Measurements from ENCODE around the gene CLOCK.

Gene CLOCK

DNA sequence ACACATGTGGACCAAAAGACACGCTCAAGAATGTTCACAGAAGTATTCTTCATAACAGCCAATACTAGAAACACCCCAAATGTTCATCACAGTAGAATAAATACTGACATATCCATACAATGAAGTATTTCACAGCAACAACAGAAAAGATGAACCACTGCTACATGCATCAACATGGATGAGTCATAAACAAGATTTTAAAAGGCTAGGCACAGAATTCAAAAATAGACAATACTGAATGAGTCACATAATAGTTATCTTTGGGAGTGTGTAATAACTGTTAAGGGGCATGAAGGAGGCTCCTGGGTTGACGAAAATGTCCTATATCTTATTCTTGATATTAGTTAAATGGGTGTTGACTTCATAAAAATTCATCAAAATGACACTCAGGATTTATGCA is 43.5 kb downstream of the CLOCK start:
- TF ChIP-seq ZFX (IDR thresholded peaks at IDR 0.05; ENCODE audit: borderline replicate concordance) (no peak), CTCF (IDR thresholded peaks at IDR 0.05) (no peak)
- no peak overlapping the region for H3K27ac ChIP-seq

- H3K27ac ChIP-seq, result no peak overlapping the region
- no peak for TF ChIP-seq ZFX (IDR thresholded peaks at IDR 0.05; ENCODE audit: borderline replicate concordance)
- no peak for TF ChIP-seq CTCF (IDR thresholded peaks at IDR 0.05)
Measured at GRCh38 chr4:55500072-55500471, 46.6 kb downstream of the CLOCK start.

DNA sequence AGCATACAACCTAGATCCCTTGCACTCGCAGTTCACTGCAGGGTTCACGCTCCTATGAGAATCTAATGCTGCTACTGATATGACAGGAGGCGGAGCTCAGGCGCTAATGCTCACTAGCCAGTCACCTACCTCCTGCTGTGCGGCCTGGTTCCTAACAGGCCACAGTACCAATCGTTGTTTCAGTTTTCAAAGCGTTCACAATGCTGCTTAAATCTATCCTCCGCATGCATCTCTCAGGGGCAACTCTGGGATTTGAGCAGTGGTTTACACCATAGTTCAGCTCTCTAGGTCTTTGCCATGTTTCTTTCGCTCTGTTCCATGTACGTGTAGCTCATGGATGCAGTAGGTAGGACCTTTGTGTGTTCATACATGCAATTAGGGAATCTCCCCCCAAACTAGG is 47.2 kb downstream of the CLOCK start:
- no peak overlapping the region for H3K27ac ChIP-seq
- TF ChIP-seq CTCF (IDR thresholded peaks at IDR 0.05) (no peak), ZFX (IDR thresholded peaks at IDR 0.05; ENCODE audit: borderline replicate concordance) (no peak)

DNA sequence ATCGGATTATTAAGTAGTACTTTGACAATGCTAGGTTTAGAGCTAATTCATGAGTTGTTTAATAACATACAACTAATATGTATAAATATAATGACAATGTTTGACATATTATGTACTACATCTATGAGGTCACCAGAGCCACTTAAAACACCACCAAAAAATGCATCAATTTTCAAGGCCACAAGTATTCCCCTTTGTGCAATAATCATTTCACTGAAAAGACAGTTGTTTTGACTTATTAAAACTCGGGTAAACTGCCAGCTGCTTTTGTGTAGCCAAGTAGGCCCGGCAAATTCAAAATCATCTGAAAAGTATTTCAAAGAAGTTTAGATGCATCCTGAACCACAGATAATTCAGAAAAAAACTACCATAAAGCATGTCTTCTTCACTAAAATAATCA is 48.7 kb downstream of the CLOCK start:
- no peak for TF ChIP-seq ZFX (IDR thresholded peaks at IDR 0.05; ENCODE audit: borderline replicate concordance)
- TF ChIP-seq CTCF (IDR thresholded peaks at IDR 0.05), result no peak

DNA sequence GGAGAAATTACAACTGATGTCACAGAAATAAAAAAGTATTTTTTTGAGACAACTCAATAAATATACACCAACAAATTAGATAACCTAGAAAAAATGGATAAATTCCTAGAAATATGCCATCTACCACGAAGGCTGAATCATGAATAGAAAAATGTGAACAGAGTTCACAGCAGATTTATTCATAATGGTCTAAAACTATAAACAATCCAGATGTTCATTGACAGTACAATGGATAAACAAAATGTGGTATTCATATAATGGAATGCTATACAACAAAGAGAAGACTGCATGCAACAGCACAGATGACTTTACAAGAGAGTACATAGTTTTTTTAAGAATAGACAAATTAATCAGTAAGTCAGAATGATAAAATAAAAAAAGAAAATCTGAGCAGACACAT is 55.2 kb downstream of the CLOCK start:
- H3K27ac ChIP-seq, result no peak overlapping the region
- TF ChIP-seq ZFX (IDR thresholded peaks at IDR 0.05; ENCODE audit: borderline replicate concordance), result no peak
- TF ChIP-seq CTCF (IDR thresholded peaks at IDR 0.05), result no peak

More for the DNA sequence above, 48.7 kb downstream of the CLOCK start:
- H3K27ac ChIP-seq, result no peak overlapping the region

DNA sequence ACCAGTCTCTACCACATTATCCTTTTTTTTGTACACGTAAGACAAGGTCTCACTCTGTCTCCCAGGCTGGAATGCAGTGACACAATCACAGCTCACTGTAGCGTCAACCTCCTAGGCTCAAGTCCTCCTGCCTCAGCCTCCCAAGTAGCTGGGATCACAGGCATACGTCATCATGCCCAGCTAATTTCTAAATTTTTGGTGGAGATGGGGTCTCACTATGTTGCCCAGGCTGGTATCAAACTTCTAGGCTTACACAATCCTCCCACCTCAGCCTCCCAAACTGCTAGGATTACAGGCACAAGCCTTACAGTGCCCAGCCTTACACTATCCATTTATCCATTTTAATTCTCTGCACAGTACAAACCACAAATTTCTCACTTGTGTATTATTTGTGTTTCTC is 58.0 kb downstream of the CLOCK start:
- TF ChIP-seq CTCF (IDR thresholded peaks at IDR 0.05) (no peak), ZFX (IDR thresholded peaks at IDR 0.05; ENCODE audit: borderline replicate concordance) (no peak)
- no peak overlapping the region for H3K27ac ChIP-seq

DNA sequence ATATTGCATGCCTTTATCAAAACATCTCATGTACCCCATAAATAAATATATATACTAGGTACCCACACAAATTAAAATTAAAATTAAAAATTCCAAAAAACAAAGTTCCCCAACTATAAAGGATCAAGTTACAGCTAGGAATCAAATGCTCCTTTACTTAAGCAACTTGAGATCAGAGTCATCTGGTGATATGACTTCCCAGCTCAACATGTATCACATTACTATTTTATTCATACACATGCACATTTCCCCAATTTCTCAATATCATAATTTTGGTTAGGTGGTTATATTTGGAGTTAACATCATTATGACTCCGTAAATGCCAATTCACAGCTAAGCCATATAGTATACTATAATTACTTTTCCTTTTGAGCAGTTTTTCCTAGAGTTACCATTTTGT is 60.9 kb downstream of the CLOCK start:
- TF ChIP-seq ZFX (IDR thresholded peaks at IDR 0.05; ENCODE audit: borderline replicate concordance), result no peak
- TF ChIP-seq CTCF (IDR thresholded peaks at IDR 0.05), result no peak

More for the DNA sequence above, 60.9 kb downstream of the CLOCK start:
- no peak overlapping the region for H3K27ac ChIP-seq

All from 22Rv1 (cell line).